Measurements from ENCODE around the gene GALNT2.

GALNT2 gene

DNA sequence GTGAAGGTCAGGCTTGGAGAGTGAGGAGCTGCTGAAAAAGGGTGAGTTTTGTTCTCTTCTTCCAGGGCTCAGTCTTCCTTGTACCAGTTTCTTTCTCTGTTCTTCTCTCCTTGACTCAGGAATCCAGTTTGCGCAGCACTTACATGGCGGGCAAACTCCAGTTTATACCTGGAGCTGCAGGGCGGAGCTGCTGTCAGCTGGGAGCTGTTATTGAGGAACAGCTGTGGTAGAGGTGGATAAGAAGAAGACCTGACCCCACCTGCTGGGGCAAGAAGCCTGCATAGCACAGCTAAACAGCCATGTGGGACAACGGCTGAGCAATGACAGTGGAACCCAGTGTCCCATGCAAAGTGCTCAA is 46.2 kb downstream of the GALNT2 start:
- H4K20me1 ChIP-seq = peaks cover 29% of the 10 kb centered on the region
- no peak for TF ChIP-seq Cebpa-rat (IDR thresholded peaks at IDR 0.05)
- H3K4me3 ChIP-seq = peak overlapping the region; percentile 71
- H3K9me3 ChIP-seq = no peaks in the 10 kb centered on the region
- peak overlapping the region; percentile 89 for H3K9ac ChIP-seq
- peaks cover 46% of the 10 kb centered on the region for H3K36me3 ChIP-seq
- H3K27me3 ChIP-seq = no peaks in the 10 kb centered on the region
- H3K27ac ChIP-seq = peak overlapping the region; percentile 95
- peaks cover 88% of the 10 kb centered on the region for H3K4me1 ChIP-seq
- H3K4me2 ChIP-seq = peak overlapping the region; percentile 91

DNA sequence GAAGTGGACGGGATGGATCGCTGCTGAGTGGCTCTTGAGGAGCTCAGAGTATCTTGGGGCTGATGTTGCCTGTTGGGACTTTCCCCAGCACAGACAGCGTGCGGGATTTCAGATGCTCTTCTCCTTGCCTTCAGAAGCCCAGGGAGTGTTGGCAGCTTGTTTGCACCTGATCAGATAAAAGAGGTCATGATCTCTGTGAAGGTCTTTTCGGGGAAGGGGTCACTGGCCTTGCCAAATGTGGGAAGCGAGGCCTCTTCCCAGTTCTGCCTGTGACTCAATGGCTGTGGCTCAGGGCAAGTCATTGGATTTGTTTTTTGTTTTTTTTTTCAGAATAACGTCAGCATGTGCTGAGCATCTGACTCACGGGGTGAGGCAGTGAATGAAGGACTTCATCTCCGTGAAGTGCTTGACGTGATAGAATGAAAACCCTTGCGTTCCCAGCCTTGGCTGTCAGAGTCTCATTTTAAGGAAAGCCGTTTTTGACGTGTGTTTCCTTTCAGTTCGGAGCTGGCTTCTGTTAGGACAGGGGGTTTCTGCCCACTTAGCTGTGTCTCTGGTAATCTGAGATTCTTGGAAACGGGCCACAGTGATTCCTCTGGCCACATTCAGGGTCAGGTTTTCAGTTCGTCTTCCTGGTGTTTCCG is 46.7 kb downstream of the GALNT2 start:
- H3K27ac ChIP-seq = peak overlapping the region; percentile 95
- peak overlapping the region; percentile 71 for H3K4me3 ChIP-seq
- H3K4me1 ChIP-seq = peaks cover 88% of the 10 kb centered on the region
- H3K4me2 ChIP-seq = peak overlapping the region; percentile 91
- no peaks in the 10 kb centered on the region for H3K27me3 ChIP-seq
- peaks cover 24% of the 10 kb centered on the region for H4K20me1 ChIP-seq
- no peaks in the 10 kb centered on the region for H3K9me3 ChIP-seq
- H3K36me3 ChIP-seq = peaks cover 44% of the 10 kb centered on the region
- no peak for TF ChIP-seq Cebpa-rat (IDR thresholded peaks at IDR 0.05)
- peak overlapping the region; percentile 89 for H3K9ac ChIP-seq

DNA sequence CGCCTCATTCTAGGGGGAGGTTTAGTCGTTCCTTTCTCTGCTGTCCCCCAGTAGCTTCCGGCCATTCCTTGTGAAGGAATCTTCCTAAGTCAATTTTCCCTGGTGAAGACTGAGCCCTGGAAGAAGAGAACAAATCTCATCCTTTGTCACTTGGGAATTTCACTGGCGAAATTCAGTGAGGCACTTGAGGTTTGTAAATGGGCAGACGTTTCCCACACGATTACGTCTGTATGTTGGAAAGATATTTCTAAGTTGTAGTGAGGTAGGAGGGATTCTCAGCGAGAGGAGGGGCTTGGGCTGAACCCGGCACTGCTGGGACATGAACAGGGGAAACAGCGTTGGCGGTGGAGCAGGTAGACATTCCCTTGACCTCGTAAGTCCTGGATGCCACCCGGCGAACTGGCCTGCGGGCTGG is 47.2 kb downstream of the GALNT2 start:
- H3K27me3 ChIP-seq = no peaks in the 10 kb centered on the region
- no peak for TF ChIP-seq Cebpa-rat (IDR thresholded peaks at IDR 0.05)
- peak overlapping the region; percentile 91 for H3K4me2 ChIP-seq
- peaks cover 44% of the 10 kb centered on the region for H3K36me3 ChIP-seq
- peak overlapping the region; percentile 71 for H3K4me3 ChIP-seq
- H4K20me1 ChIP-seq = peaks cover 18% of the 10 kb centered on the region
- no peaks in the 10 kb centered on the region for H3K9me3 ChIP-seq
- peak overlapping the region; percentile 95 for H3K27ac ChIP-seq
- peak overlapping the region; percentile 89 for H3K9ac ChIP-seq
- H3K4me1 ChIP-seq = peaks cover 88% of the 10 kb centered on the region

DNA sequence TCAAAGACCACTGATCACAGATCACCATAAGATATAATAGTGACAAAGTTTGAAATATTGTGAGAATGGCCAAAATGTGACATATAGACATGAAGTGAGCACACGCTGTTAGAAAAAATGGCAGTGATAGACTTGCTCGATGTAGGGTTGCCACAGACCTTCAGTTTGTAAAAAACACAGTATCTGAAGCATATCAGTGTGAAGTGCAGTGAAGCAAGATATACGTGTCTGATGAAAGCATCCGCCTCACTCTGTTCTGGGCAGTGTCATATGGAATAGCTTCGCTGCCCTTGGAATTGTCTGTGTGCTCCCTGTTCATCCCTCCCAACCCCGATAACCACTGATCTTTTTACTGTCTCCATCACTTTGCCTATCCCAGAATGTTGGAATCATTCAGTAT is 50.7 kb downstream of the GALNT2 start:
- Histone ChIP-seq H3K36me3 (peaks cover 59% of the 10 kb centered on the region), H3K4me1 (peaks cover 90% of the 10 kb centered on the region), H3K9ac (peak overlapping the region; percentile 89), H3K27ac (peak overlapping the region; percentile 95), H3K4me3 (peak overlapping the region; percentile 71), H3K27me3 (no peaks in the 10 kb centered on the region), H4K20me1 (no peaks in the 10 kb centered on the region), H3K9me3 (no peaks in the 10 kb centered on the region), H3K4me2 (peak overlapping the region; percentile 91)
- TF ChIP-seq Cebpa-rat (IDR thresholded peaks at IDR 0.05) = peak; percentile 55; the same call in 1 of the 2 replicates

DNA sequence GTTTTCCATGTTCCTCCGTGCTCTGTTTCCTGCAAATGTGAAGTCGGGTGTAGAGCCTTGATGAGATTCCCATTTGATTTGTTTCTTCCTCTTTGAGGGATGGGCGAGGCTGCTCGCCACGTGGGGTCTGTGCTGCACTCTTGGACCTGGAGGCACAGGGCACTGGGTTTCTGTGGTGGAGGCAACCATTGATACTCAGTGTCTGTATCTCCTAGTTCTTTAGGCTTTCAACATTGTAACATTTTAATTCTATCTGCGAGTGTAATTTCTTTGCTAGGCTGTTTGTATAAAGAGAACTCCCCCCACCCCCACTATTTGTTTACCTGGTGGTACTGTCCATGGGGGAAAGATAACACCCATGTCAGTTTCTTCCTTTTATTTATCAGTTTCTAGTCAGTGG is 52.3 kb downstream of the GALNT2 start:
- Histone ChIP-seq H3K4me1 (peaks cover 100% of the 10 kb centered on the region), H3K27ac (peak overlapping the region; percentile 95)

DNA sequence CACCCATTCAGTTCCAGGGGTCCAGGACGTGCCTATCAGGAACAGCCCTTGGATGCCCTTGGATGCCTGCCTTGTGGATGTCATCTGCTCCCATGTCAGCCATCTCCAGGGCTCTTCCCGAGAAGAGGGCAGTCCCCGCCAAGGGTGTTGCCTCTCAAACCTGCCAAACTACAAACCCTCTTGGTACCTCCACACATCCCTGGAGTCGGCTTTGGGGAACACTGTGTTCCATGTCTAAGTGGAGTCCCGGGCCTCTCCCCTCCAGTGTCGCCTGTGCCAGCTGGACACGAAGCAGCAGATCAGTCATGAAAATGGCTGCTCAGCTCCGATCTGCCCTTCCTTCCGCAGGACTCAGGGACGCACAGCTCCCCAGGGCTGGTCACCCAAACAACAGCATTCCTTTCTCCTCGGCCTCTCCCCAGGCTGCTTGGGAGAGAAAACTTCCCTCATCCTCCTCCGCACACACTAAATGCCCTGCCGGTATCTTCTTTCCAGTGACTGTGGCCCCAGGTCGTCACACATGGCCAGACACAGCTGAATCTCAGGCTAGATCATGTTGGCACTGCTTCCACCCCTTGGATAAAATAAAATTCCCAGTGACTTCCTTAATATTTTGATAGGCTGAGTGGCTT is 53.4 kb downstream of the GALNT2 start:
- H3K27ac ChIP-seq = peak overlapping the region; percentile 95
- H3K27me3 ChIP-seq = no peaks in the 10 kb centered on the region
- H3K36me3 ChIP-seq = peaks cover 36% of the 10 kb centered on the region
- peak overlapping the region; percentile 89 for H3K9ac ChIP-seq
- H3K4me1 ChIP-seq = peaks cover 100% of the 10 kb centered on the region
- H4K20me1 ChIP-seq = no peaks in the 10 kb centered on the region
- no peaks in the 10 kb centered on the region for H3K9me3 ChIP-seq
- no peak for TF ChIP-seq Cebpa-rat (IDR thresholded peaks at IDR 0.05)
- H3K4me2 ChIP-seq = peak overlapping the region; percentile 91
- H3K4me3 ChIP-seq = peak overlapping the region; percentile 48

More for the DNA sequence above, 52.3 kb downstream of the GALNT2 start:
- Histone ChIP-seq H3K36me3 (peaks cover 46% of the 10 kb centered on the region), H3K4me2 (peak overlapping the region; percentile 91), H3K27me3 (no peaks in the 10 kb centered on the region), H3K9me3 (no peaks in the 10 kb centered on the region), H4K20me1 (no peaks in the 10 kb centered on the region), H3K4me3 (peak overlapping the region; percentile 71), H3K9ac (peak overlapping the region; percentile 89)
- TF ChIP-seq Cebpa-rat (IDR thresholded peaks at IDR 0.05) = no peak

DNA sequence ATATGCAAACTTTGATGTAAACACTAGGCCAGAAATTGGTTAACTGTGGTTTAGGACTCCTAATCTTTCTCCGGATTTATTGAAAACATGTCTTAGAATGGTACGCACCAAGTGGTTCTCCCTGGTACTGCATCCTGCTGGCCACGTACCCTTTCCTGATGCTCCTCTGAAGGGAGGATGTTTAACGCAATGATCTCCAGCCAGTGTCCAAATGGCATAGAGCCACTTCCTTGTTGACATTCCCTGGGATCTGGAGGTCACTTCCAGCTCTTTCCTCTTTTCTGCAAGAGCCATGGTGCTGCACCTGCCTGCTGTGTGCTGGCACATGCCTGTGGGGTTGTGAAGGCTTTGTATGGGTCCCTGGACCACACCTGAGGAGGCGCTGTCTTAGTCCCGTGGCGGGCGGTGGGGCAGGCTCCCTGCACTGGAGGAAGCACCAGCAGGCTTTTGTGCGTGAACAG is 53.9 kb downstream of the GALNT2 start:
- Histone ChIP-seq H3K4me3 (peak overlapping the region; percentile 48), H3K9ac (peak overlapping the region; percentile 89; the same call in 1 of the 2 replicates), H3K36me3 (peaks cover 31% of the 10 kb centered on the region), H3K27ac (peak overlapping the region; percentile 95), H4K20me1 (peaks cover 1% of the 10 kb centered on the region; the same call in 1 of the 2 replicates), H3K4me1 (peaks cover 100% of the 10 kb centered on the region), H3K4me2 (peak overlapping the region; percentile 91), H3K27me3 (no peaks in the 10 kb centered on the region), H3K9me3 (no peaks in the 10 kb centered on the region)
- TF ChIP-seq Cebpa-rat (IDR thresholded peaks at IDR 0.05) = no peak

DNA sequence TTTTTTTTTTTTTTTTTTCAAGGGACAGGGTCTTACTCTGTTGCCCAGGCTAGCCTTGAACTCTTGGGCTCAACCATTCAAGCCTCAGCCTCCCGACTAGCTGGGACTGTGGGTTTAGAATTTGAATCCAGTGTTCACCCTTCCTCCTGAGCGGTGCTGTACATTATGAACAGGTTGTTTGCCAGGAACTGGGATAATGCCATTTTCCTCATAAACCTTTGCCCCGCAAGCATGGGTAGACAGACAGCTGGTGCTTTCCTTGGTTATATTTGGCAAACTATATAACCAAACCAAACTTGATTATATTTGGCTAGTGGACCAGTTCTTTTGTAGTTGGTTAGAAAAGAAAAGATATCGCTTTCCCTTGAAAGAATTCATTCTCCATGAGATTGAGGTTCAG is 54.9 kb downstream of the GALNT2 start:
- Histone ChIP-seq H4K20me1 (peaks cover 11% of the 10 kb centered on the region), H3K27me3 (no peaks in the 10 kb centered on the region), H3K4me3 (peak overlapping the region; percentile 48), H3K9ac (peak overlapping the region; percentile 89), H3K4me2 (peak overlapping the region; percentile 91), H3K9me3 (no peaks in the 10 kb centered on the region), H3K4me1 (peaks cover 100% of the 10 kb centered on the region), H3K36me3 (peaks cover 27% of the 10 kb centered on the region), H3K27ac (peak overlapping the region; percentile 95)
- TF ChIP-seq Cebpa-rat (IDR thresholded peaks at IDR 0.05) = no peak

DNA sequence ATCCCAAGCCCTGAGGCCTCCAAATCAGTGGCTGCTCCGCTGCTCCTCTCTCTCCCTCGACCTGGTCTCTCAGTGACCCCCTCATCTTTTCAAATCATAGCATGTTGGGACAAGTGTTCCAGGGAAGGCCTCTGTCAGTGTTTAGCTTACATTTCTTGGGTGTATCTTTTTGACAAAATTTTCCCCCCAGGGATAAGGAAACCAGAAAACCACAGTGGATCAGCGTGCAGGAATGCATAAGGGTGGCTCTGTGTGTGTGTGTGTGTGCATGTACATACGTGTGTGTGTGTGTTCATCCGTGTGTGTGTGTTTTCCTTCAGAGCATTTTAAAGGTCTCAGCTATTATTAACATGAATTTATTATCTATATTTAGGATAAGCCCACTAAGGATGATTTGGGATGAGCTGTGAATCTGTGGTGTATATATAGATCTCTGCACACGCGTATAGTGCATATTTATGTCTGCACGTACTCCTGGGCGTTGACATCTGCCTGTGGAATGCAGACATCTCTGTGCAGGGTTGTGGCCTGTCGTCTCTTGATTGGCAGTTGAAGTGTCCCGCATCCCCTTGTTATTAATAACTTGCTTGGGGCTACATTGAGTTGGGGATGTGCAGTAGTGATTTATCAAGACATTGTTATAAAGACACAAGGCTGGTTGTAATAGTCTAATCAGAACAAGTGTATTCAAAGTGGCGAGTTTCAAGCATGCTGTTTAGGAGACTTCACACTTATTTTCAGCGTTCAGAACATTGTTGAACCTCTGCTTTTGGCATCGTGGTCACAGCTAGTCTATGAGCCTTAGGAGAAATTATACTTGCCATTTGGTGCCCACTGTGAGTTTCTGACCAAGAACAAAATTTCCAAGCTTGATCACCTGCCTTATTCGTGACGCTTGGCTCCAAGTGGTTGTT is 55.6 kb downstream of the GALNT2 start:
- Histone ChIP-seq H3K9me3 (no peaks in the 10 kb centered on the region), H3K4me1 (peaks cover 100% of the 10 kb centered on the region), H3K4me3 (peak overlapping the region; percentile 48), H3K36me3 (peaks cover 28% of the 10 kb centered on the region), H3K4me2 (peak overlapping the region; percentile 91), H4K20me1 (peaks cover 18% of the 10 kb centered on the region), H3K9ac (peak overlapping the region; percentile 89), H3K27ac (peak overlapping the region; percentile 95), H3K27me3 (no peaks in the 10 kb centered on the region)
- no peak for TF ChIP-seq Cebpa-rat (IDR thresholded peaks at IDR 0.05)
